Upper lobe of left lung (tissue), 4 donors: ENCODE measurements around the gene RASSF5.
A peak's percentile ranks its signal among the peaks of the same experiment; 100 is the strongest.

Experiments
- CTCF ChIP-seq, 6 experiments: fragments of 450-650 bp in 4 of 6; fragments of 200-600 bp in 2 of 6; sonication (generic) in 2 of 6; IDR thresholded peaks; one replicate each; pipeline ENCODE4 v1.5.1; 2016 to 2019; ENCODE audit warnings: antibody characterized with exemption in 6 of 6
- EP300 ChIP-seq, 4 donors: sonication (generic); formaldehyde crosslinking; IDR thresholded peaks; one replicate each; pipeline ENCODE4 v1.5.1; 2017; ENCODE audit warnings: antibody characterized with exemption in 4 of 4, control low read depth in 2 of 4
- POLR2A ChIP-seq, 4 donors: fragments of 450-650 bp; IDR thresholded peaks; one replicate each; pipeline ENCODE4 v1.5.1; 2016 to 2017; ENCODE audit warnings: antibody characterized with exemption in 4 of 4, mild to moderate bottlenecking in 2 of 4

DNA sequence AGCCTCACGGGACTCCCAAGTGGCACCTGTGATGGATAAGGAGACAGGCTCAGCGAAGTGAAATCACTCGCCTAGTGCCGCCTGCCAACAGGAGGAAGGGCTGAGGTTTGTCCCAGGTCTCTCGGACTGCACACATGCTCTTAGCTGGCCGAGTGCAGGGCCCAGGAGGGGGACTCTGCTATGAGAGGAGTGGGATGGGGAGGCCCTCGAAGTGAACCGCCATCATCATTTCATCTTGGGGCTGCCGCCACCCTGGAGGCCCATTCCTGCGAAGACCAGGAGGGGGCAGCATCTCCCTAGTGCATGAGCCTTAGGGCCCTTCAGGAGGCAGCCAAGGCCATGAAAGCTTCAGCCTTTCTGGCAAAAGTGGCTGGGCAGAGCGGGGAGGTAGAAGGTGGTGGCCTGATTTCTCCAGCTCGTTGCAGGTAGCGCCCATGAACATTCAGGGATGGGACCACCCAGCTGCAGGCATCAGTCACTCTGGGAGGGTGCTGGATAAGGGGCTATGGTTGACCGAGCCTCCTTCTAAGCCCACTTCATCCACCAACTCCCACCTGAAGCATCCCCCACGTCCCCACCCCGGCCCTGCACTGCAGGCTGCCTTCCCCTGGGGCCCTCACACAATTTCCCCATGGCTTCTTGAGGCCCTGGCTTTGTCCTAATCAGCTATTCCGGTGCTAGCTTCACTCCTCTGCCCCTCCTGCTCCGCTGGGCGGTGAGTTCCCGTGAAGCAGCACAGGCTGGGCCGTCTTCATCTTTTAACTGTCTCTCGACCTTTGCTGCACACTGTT is 17.2 kb upstream of the RASSF5 start:
- TF ChIP-seq CTCF (IDR thresholded peaks at IDR 0.05) (peak; percentile 90 to 93 (median 92)), EP300 (IDR thresholded peaks at IDR 0.05) (no peak), POLR2A (IDR thresholded peaks at IDR 0.05) (no peak)
